HCT116 (cell line): ENCODE data around the gene TRIM65.

Experiments used
- CTCF ChIP-seq, 3 experiments: fragments of 200-600 bp in 1 of 3; sonication (generic) in 1 of 3; IDR thresholded peaks in 2 of 3; conservative IDR thresholded peaks in 1 of 3; 2 replicates each; pipeline ENCODE4 v1.5.1; 2012 to 2017; ENCODE audit warnings: low read depth in 2 of 3, low read length in 2 of 3, antibody characterized with exemption in 1 of 3, borderline replicate concordance in 1 of 3, control low read depth in 1 of 3, mild to moderate bottlenecking in 1 of 3, mixed read lengths in 1 of 3, mixed run types in 1 of 3, moderate library complexity in 1 of 3; ENCODE audit not compliant: insufficient read depth in 1 of 3
- EGR1 ChIP-seq: IDR thresholded peaks from 2 replicates; pipeline ENCODE4 v1.6.1; 2012; ENCODE audit warnings: low read depth
- EZH2phosphoT487 ChIP-seq: fragments of 200-600 bp; IDR thresholded peaks from 2 replicates; pipeline ENCODE4 v1.6.1; 2018; ENCODE audit warnings: antibody characterized with exemption, borderline replicate concordance
- FOSL1 ChIP-seq: IDR thresholded peaks from 2 replicates; pipeline ENCODE4 v1.6.1; 2012; ENCODE audit warnings: low read depth
- JUND ChIP-seq: IDR thresholded peaks from 2 replicates; pipeline ENCODE4 v1.6.1; 2012
- POLR2A ChIP-seq: IDR thresholded peaks from 2 replicates; pipeline ENCODE4 v1.7.0; 2011; ENCODE audit warnings: borderline replicate concordance; ENCODE audit not compliant: insufficient read depth, insufficient read length; ENCODE audit errors: extremely low read depth
- POLR2AphosphoS5 ChIP-seq: IDR thresholded peaks from 2 replicates; pipeline ENCODE4 v1.6.1; 2011; ENCODE audit warnings: mild to moderate bottlenecking, low read depth, low read length, moderate library complexity
- RAD21 ChIP-seq: IDR thresholded peaks from 2 replicates; pipeline ENCODE4 v1.6.1; 2012; ENCODE audit warnings: low read depth, mild to moderate bottlenecking
- REST ChIP-seq: IDR thresholded peaks from 2 replicates; pipeline ENCODE4 v1.6.1; 2012; ENCODE audit warnings: low read depth
- YY1 ChIP-seq: IDR thresholded peaks from 2 replicates; pipeline ENCODE4 v1.6.1; 2011; ENCODE audit warnings: low read length, low read depth, moderate library complexity, mild to moderate bottlenecking; ENCODE audit not compliant: insufficient replicate concordance; ENCODE audit errors: extremely low read depth
- ZBTB33 ChIP-seq: IDR thresholded peaks from 2 replicates; pipeline ENCODE4 v1.6.1; 2011; ENCODE audit warnings: mild to moderate bottlenecking, low read length, moderate library complexity; ENCODE audit not compliant: insufficient replicate concordance; ENCODE audit errors: extremely low read depth

- TF ChIP-seq POLR2A (no peak), ZBTB33 (no peak), CTCF (IDR thresholded peaks at IDR 0.05 in 2 of 3, conservative IDR thresholded peaks at IDR 0.05 in 1 of 3; ENCODE audit: borderline replicate concordance in 1 of 3, insufficient read depth in 1 of 3, low read depth in 2 of 3, low read length in 2 of 3) (no peak), EZH2phosphoT487 (no peak), JUND (no peak), RAD21 (no peak), FOSL1 (no peak), YY1 (no peak), POLR2AphosphoS5 (no peak), EGR1 (no peak), REST (no peak)
These were observed 28.4 kb upstream of the TRIM65 start for GRCh38 chr17:75925103-75925502.
